GM19351 (cell line): ENCODE data around the gene NCOA7.
A peak's percentile ranks its signal among the peaks of the same experiment; 100 is the strongest.
"Not testable (repeated sequence)": the region's sequence is repeated elsewhere in the genome, so short reads cannot be mapped to it uniquely, and the experiment has no call there.

Experiments
- ATAC-seq: cut with Tn5 transposase; IDR thresholded peaks from one replicate; pipeline ENCODE4 v1.9.1; 2021; ENCODE audit warnings: mild to moderate bottlenecking, moderate library complexity; ENCODE audit not compliant: unreplicated experiment

The NCOA7 gene

GRCh38 chr6:125918230-125918629 lies 127.5 kb downstream of the NCOA7 start:
- no peak for ATAC-seq

GRCh38 chr6:125918681-125919566 lies 128.2 kb downstream of the NCOA7 start:
- peak; percentile 92 for ATAC-seq

GRCh38 chr6:125919618-125920017 lies 128.9 kb downstream of the NCOA7 start:
- no peak for ATAC-seq

GRCh38 chr6:125922322-125922860 lies 131.6 kb downstream of the NCOA7 start:
- ATAC-seq: no peak

- no peak for ATAC-seq
These were observed 132.7 kb downstream of the NCOA7 start for GRCh38 chr6:125923366-125923877.

- ATAC-seq: no peak
These were observed 133.4 kb downstream of the NCOA7 start for GRCh38 chr6:125924169-125924568.

GRCh38 chr6:125924697-125925358 lies 134.1 kb downstream of the NCOA7 start:
- ATAC-seq: no peak

- ATAC-seq: no peak
These were observed 136.0 kb downstream of the NCOA7 start for GRCh38 chr6:125926711-125927110.

- ATAC-seq: no peak
These were observed 137.0 kb downstream of the NCOA7 start for GRCh38 chr6:125927761-125928160.

- ATAC-seq: no peak
These were observed 140.1 kb downstream of the NCOA7 start for GRCh38 chr6:125930765-125931418.

- ATAC-seq: peak; percentile 83
These were observed 141.1 kb downstream of the NCOA7 start for GRCh38 chr6:125931733-125932450.

GRCh38 chr6:125932451-125932795 lies 141.7 kb downstream of the NCOA7 start:
- ATAC-seq: peak; percentile 20

- not testable (repeated sequence) for ATAC-seq
These were observed 144.8 kb downstream of the NCOA7 start for GRCh38 chr6:125935520-125935919.

- no peak for ATAC-seq
These were observed 148.3 kb downstream of the NCOA7 start for GRCh38 chr6:125939026-125939425.

- no peak for ATAC-seq
These were observed 149.0 kb downstream of the NCOA7 start for GRCh38 chr6:125939791-125940190.

- no peak for ATAC-seq
These were observed 149.7 kb downstream of the NCOA7 start for GRCh38 chr6:125940247-125941041.

GRCh38 chr6:125942672-125943527 lies 152.1 kb downstream of the NCOA7 start:
- no peak for ATAC-seq

GRCh38 chr6:125943528-125944433 lies 153.0 kb downstream of the NCOA7 start:
- no peak for ATAC-seq
